K562 (cell line): Measurements from ENCODE around the gene LSM4. TPM values are rescaled to one million over a fixed set of nuclear protein-coding genes. Genes with fewer than 3 reads are reported as not detected.

Experiments
- ATF3 ChIP-seq, 2 experiments: fragments of 450-650 bp in 1 of 2; sonication (generic) in 1 of 2; formaldehyde crosslinking in 1 of 2; IDR thresholded peaks in 1 of 2; conservative IDR thresholded peaks in 1 of 2; 2 replicates each; pipeline versions ENCODE4 v1.6.1 to v1.8.1; 2016 to 2023; ENCODE audit warnings: mild to moderate bottlenecking in 2 of 2, moderate library complexity in 2 of 2, inconsistent platforms in 1 of 2, missing genetic modification reagents in 1 of 2
- RNF219 ChIP-seq: fragments of 250-450 bp; sonication (Bioruptor Pico); IDR thresholded peaks from 2 replicates; pipeline ENCODE4 v1.5.0; 2022; ENCODE audit warnings: mild to moderate bottlenecking
- SFPQ ChIP-seq: fragments of 200-400 bp; formaldehyde crosslinking; IDR thresholded peaks from 2 replicates; pipeline ENCODE4 v1.6.1; 2017; ENCODE audit warnings: mild to moderate bottlenecking, low read depth, low read length, moderate library complexity
- TAL1 ChIP-seq: fragments of 450-650 bp; IDR thresholded peaks from 2 replicates; pipeline ENCODE4 v1.6.1; 2016; ENCODE audit warnings: mild to moderate bottlenecking
- ZBTB11 ChIP-seq, 3 experiments: fragments of 200-800 bp in 1 of 3; fragments of 250-450 bp in 1 of 3; fragments of 450-650 bp in 1 of 3; sonication (Bioruptor Pico) in 1 of 3; sonication (Bioruptor generic) in 1 of 3; formaldehyde crosslinking in 1 of 3; IDR thresholded peaks; 2 replicates each; pipeline versions ENCODE4 v1.6.1 to v1.8.0; 2016 to 2022; ENCODE audit warnings: mild to moderate bottlenecking in 2 of 3, missing genetic modification characterization in 2 of 3, missing compliant biosample characterization in 1 of 3, moderate library complexity in 1 of 3
- polyA plus RNA-seq, 8 experiments: library from polyadenylated mRNA; depleted of rRNA in 4 of 8; stranded (reverse) in 5 of 8; unstranded in 3 of 8; fragments of >200 nt; fragmentation: Nextera tagmentation in 2 of 8; fragmentation: Illumina TruSeq in 1 of 8; extraction: Ambion mirVana in 2 of 8; extraction: Trizol in 1 of 8; gene quantifications; 2 replicates each; pipeline versions ENCODE4 v1.2.1 to v1.2.3, GENCODE V29; 2011 to 2014; ENCODE audit warnings: inconsistent platforms in 1 of 8, missing spikeins in 1 of 8
- total RNA-seq, 7 experiments: library from RNA; depleted of rRNA in 6 of 7; stranded (reverse); fragments of >200 nt in 6 of 7; fragmentation: Illumina TruSeq in 2 of 7; extraction: Trizol in 2 of 7; gene quantifications; 2 replicates each; pipeline versions ENCODE4 v1.2.1 to v1.2.3, GENCODE V29; 2011 to 2021; ENCODE audit warnings: low replicate concordance in 1 of 7

LSM4 gene
- total and polyA plus RNA-seq, 9 of the 15 experiments (the other 6 are each of a cell fraction or from before 2014, with no cell fraction given) = 11.9 to 763 (median 202) TPM

GRCh38 chr19:18281082-18282020, 41.5 kb downstream of the LSM4 start, which contains the start of gene JUND (continued):
- TF ChIP-seq ZBTB11 (CRISPR knock-in tag; IDR thresholded peaks at IDR 0.05) (no peak; a peak in 2 of 6 replicates), RNF219 (CRISPR knock-in tag) (no peak), ATF3 (IDR thresholded peaks at IDR 0.05) (peak; percentile 80), ATF3 (CRISPR knock-in tag; conservative IDR thresholded peaks at IDR 0.05) (peak; percentile 41; the same call in 1 of the 2 replicates), SFPQ (no peak), TAL1 (no peak)
